C4-2B (cell line): Measurements from ENCODE around the gene ANAPC2.

Experiments
- H3K27ac ChIP-seq: fragments of 450-650 bp; 2 replicates; pipeline ENCODE4 v1.5.1; 2017
- CTCF ChIP-seq: fragments of 450-650 bp; conservative IDR thresholded peaks from 2 replicates; pipeline ENCODE4 v1.5.1; 2017; ENCODE audit warnings: mild to moderate bottlenecking
- ZFX ChIP-seq: fragments of 450-650 bp; IDR thresholded peaks from 2 replicates; pipeline ENCODE4 v1.6.1; 2017

ANAPC2 gene

GRCh38 chr9:137224830-137225694 is 36.7 kb upstream of the ANAPC2 start, which contains the start of gene CYSRT1:
Gene CYSRT1 (plus strand): TSS chr9:137225174. CDS start chr9:137225622, 448 bp downstream.
- H3K27ac ChIP-seq, result peak within 1 kb of the TSS; percentile 90
- TF ChIP-seq CTCF, result no peak
- no peak for TF ChIP-seq ZFX

- peak; percentile 52; the same call in 1 of the 2 replicates for TF ChIP-seq ZFX
- no peak for TF ChIP-seq CTCF
- peak overlapping the region; percentile 88 for H3K27ac ChIP-seq
Observed at GRCh38 chr9:137223078-137223970, 35.0 kb upstream of the ANAPC2 start.

- H3K27ac ChIP-seq, result peak within 1 kb of the TSS; percentile 88
- peak; percentile 65 for TF ChIP-seq ZFX
- TF ChIP-seq CTCF, result no peak
Observed at GRCh38 chr9:137222190-137223077, 34.1 kb upstream of the ANAPC2 start, which contains the start of gene RNF208. Gene RNF208 (minus strand): TSS chr9:137222240. CDS start chr9:137221212, 1,028 bp downstream.

GRCh38 chr9:137221506-137222111 is 33.2 kb upstream of the ANAPC2 start:
- TF ChIP-seq ZFX (peak; percentile 33), CTCF (no peak)
- H3K27ac ChIP-seq, result peak overlapping the region; percentile 88

GRCh38 chr9:137221095-137221505 is 32.7 kb upstream of the ANAPC2 start:
- H3K27ac ChIP-seq, result peak overlapping the region; percentile 88
- TF ChIP-seq CTCF (no peak), ZFX (no peak)

GRCh38 chr9:137220317-137221094 is 32.1 kb upstream of the ANAPC2 start:
- H3K27ac ChIP-seq, result no peak overlapping the region; the same call in 1 of the 2 replicates
- TF ChIP-seq CTCF (no peak), ZFX (no peak)
